Esophagus squamous epithelium (tissue), 4 donors: Measurements from ENCODE around the gene MCC.

Experiments used
- POLR2A ChIP-seq, 4 donors: fragments of 450-650 bp; IDR thresholded peaks; one replicate each; pipeline ENCODE4 v1.6.1; 2017; ENCODE audit warnings: antibody characterized with exemption in 4 of 4, mild to moderate bottlenecking in 4 of 4, moderate library complexity in 3 of 4
- TF ChIP-seq, protein P1 (sequence below), 6 experiments: fragments of 450-650 bp in 4 of 6; fragments of 200-600 bp in 2 of 6; sonication (generic) in 2 of 6; IDR thresholded peaks; one replicate each; pipeline ENCODE4 v1.5.1; 2016 to 2019; ENCODE audit warnings: antibody characterized with exemption in 6 of 6, mild to moderate bottlenecking in 4 of 6, moderate library complexity in 4 of 6

- no peak for TF ChIP-seq POLR2A (IDR thresholded peaks at IDR 0.05)
- TF ChIP-seq, protein P1, sequence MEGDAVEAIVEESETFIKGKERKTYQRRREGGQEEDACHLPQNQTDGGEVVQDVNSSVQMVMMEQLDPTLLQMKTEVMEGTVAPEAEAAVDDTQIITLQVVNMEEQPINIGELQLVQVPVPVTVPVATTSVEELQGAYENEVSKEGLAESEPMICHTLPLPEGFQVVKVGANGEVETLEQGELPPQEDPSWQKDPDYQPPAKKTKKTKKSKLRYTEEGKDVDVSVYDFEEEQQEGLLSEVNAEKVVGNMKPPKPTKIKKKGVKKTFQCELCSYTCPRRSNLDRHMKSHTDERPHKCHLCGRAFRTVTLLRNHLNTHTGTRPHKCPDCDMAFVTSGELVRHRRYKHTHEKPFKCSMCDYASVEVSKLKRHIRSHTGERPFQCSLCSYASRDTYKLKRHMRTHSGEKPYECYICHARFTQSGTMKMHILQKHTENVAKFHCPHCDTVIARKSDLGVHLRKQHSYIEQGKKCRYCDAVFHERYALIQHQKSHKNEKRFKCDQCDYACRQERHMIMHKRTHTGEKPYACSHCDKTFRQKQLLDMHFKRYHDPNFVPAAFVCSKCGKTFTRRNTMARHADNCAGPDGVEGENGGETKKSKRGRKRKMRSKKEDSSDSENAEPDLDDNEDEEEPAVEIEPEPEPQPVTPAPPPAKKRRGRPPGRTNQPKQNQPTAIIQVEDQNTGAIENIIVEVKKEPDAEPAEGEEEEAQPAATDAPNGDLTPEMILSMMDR (IDR thresholded peaks at IDR 0.05): no peak
Measured at GRCh38 chr5:113343343-113343742, 144.9 kb downstream of the MCC start.
